ENCODE results near the gene CDT1. TPM values are rescaled to one million over a fixed set of nuclear protein-coding genes. Genes with fewer than 3 reads are reported as not detected.
A peak's percentile ranks its signal among the peaks of the same experiment; 100 is the strongest.

Gene CDT1
- total RNA-seq, 1 donor from 2014 or later: 0.26 TPM

- no peak for FAIRE-seq
Measured at GRCh38 chr16:88761830-88762229, 41.8 kb upstream of the CDT1 start.

GRCh38 chr16:88762258-88762870 is 41.2 kb upstream of the CDT1 start:
- H3K36me3 ChIP-seq (ENCODE audit: control insufficient read depth, insufficient read depth, low read length): peaks cover 17% of the 10 kb centered on the region
- H3K4me3 ChIP-seq (ENCODE audit: low read depth, low read length): no peak overlapping the region
- no peak for TF ChIP-seq CTCF (IDR thresholded peaks at IDR 0.05; ENCODE audit: insufficient read depth, low read length, severe bottlenecking)
- no peaks in the 10 kb centered on the region for H3K27me3 ChIP-seq (ENCODE audit: control insufficient read depth, insufficient read depth, low read length)
- DNase-seq (ENCODE audit: low read depth) (no peak), FAIRE-seq (no peak)

More at GRCh38 chr16:88761830-88762229, 41.8 kb upstream of the CDT1 start:
- no peak for DNase-seq (ENCODE audit: low read depth)
- Histone ChIP-seq H3K36me3 (ENCODE audit: control insufficient read depth, insufficient read depth, low read length) (peaks cover 17% of the 10 kb centered on the region), H3K4me3 (ENCODE audit: low read depth, low read length) (no peak overlapping the region), H3K27me3 (ENCODE audit: control insufficient read depth, insufficient read depth, low read length) (no peaks in the 10 kb centered on the region)
- no peak for TF ChIP-seq CTCF (IDR thresholded peaks at IDR 0.05; ENCODE audit: insufficient read depth, low read length, severe bottlenecking)

GRCh38 chr16:88762941-88763340 is 40.6 kb upstream of the CDT1 start:
- no peak for FAIRE-seq
- Histone ChIP-seq H3K4me3 (ENCODE audit: low read depth, low read length) (no peak overlapping the region), H3K36me3 (ENCODE audit: control insufficient read depth, insufficient read depth, low read length) (peaks cover 16% of the 10 kb centered on the region), H3K27me3 (ENCODE audit: control insufficient read depth, insufficient read depth, low read length) (no peaks in the 10 kb centered on the region)
- no peak for DNase-seq (ENCODE audit: low read depth)
- TF ChIP-seq CTCF (IDR thresholded peaks at IDR 0.05; ENCODE audit: insufficient read depth, low read length, severe bottlenecking): no peak

- no peak for DNase-seq (ENCODE audit: low read depth)
- Histone ChIP-seq H3K36me3 (ENCODE audit: control insufficient read depth, insufficient read depth, low read length) (peaks cover 14% of the 10 kb centered on the region), H3K27me3 (ENCODE audit: control insufficient read depth, insufficient read depth, low read length) (no peaks in the 10 kb centered on the region), H3K4me3 (ENCODE audit: low read depth, low read length) (no peak overlapping the region)
- FAIRE-seq: no peak
- no peak for TF ChIP-seq CTCF (IDR thresholded peaks at IDR 0.05; ENCODE audit: insufficient read depth, low read length, severe bottlenecking)
Measured at GRCh38 chr16:88763502-88764053, 40.0 kb upstream of the CDT1 start.

GRCh38 chr16:88764080-88764479 is 39.5 kb upstream of the CDT1 start:
- H3K27me3 ChIP-seq (ENCODE audit: control insufficient read depth, insufficient read depth, low read length): no peaks in the 10 kb centered on the region
- peaks cover 11% of the 10 kb centered on the region for H3K36me3 ChIP-seq (ENCODE audit: control insufficient read depth, insufficient read depth, low read length)
- FAIRE-seq: no peak
- no peak overlapping the region for H3K4me3 ChIP-seq (ENCODE audit: low read depth, low read length)
- no peak for TF ChIP-seq CTCF (IDR thresholded peaks at IDR 0.05; ENCODE audit: insufficient read depth, low read length, severe bottlenecking)
- DNase-seq (ENCODE audit: low read depth): no peak

GRCh38 chr16:88764913-88765349 is 38.7 kb upstream of the CDT1 start:
- Histone ChIP-seq H3K27me3 (ENCODE audit: control insufficient read depth, insufficient read depth, low read length) (no peaks in the 10 kb centered on the region), H3K4me3 (ENCODE audit: low read depth, low read length) (no peak overlapping the region), H3K36me3 (ENCODE audit: control insufficient read depth, insufficient read depth, low read length) (peaks cover 13% of the 10 kb centered on the region)
- DNase-seq (ENCODE audit: low read depth) (peak; percentile 78), FAIRE-seq (no peak)
- no peak for TF ChIP-seq CTCF (IDR thresholded peaks at IDR 0.05; ENCODE audit: insufficient read depth, low read length, severe bottlenecking)

Data from bronchial epithelial cell (primary cell).